Measurements from ENCODE around the gene TMEM167A. TPM values are rescaled to one million over a fixed set of nuclear protein-coding genes. Genes with fewer than 3 reads are reported as not detected.

The TMEM167A gene
- total RNA-seq, 2 donors from 2014 or later, result 31.7 to 50.1 TPM

- Histone ChIP-seq H3K36me3 (peaks cover 6% of the 10 kb centered on the region), H3K4me3 (no peak overlapping the region), H3K27ac (no peak overlapping the region), H3K27me3 (no peaks in the 10 kb centered on the region), H3K4me1 (peaks cover 0 to 4% of the 10 kb centered on the region in 2 donors), H3K9me3 (no peaks in the 10 kb centered on the region)
- TF ChIP-seq CTCF (IDR thresholded peaks at IDR 0.05), result no peak
- no peak for DNase-seq (ENCODE audit: low spot score)
Measured at GRCh38 chr5:83055166-83055565, 22.0 kb downstream of the TMEM167A start.

GRCh38 chr5:83050723-83051340, 26.4 kb downstream of the TMEM167A start:
- H3K4me3 ChIP-seq, result no peak overlapping the region

GRCh38 chr5:83049370-83049885, 27.8 kb downstream of the TMEM167A start:
- Histone ChIP-seq H3K4me1 (no peaks in the 10 kb centered on the region), H3K4me3 (no peak overlapping the region), H3K36me3 (peaks cover 6% of the 10 kb centered on the region), H3K9me3 (no peaks in the 10 kb centered on the region), H3K27ac (no peak overlapping the region), H3K27me3 (no peaks in the 10 kb centered on the region)
- DNase-seq (ENCODE audit: low spot score), result no peak
- TF ChIP-seq CTCF (IDR thresholded peaks at IDR 0.05), result no peak

More at GRCh38 chr5:83050723-83051340, 26.4 kb downstream of the TMEM167A start:
- peaks cover 6% of the 10 kb centered on the region for H3K36me3 ChIP-seq
- TF ChIP-seq CTCF (IDR thresholded peaks at IDR 0.05), result no peak
- H3K27me3 ChIP-seq, result no peaks in the 10 kb centered on the region
- no peak for DNase-seq (ENCODE audit: low spot score)
- no peak overlapping the region for H3K27ac ChIP-seq
- no peaks in the 10 kb centered on the region for H3K9me3 ChIP-seq
- no peaks in the 10 kb centered on the region for H3K4me1 ChIP-seq

- DNase-seq (ENCODE audit: low spot score), result no peak
- TF ChIP-seq CTCF (IDR thresholded peaks at IDR 0.05), result no peak
- no peak overlapping the region for H3K27ac ChIP-seq
Measured at GRCh38 chr5:83048811-83049210, 28.4 kb downstream of the TMEM167A start.

GRCh38 chr5:83048277-83048676, 28.9 kb downstream of the TMEM167A start:
- TF ChIP-seq CTCF (IDR thresholded peaks at IDR 0.05), result no peak
- H3K36me3 ChIP-seq, result peaks cover 6% of the 10 kb centered on the region
- no peaks in the 10 kb centered on the region for H3K4me1 ChIP-seq
- H3K4me3 ChIP-seq, result no peak overlapping the region
- no peaks in the 10 kb centered on the region for H3K27me3 ChIP-seq
- H3K9me3 ChIP-seq, result no peaks in the 10 kb centered on the region
- no peak for DNase-seq (ENCODE audit: low spot score)
- H3K27ac ChIP-seq, result no peak overlapping the region

More at GRCh38 chr5:83048811-83049210, 28.4 kb downstream of the TMEM167A start:
- no peak overlapping the region for H3K4me3 ChIP-seq
- H3K9me3 ChIP-seq, result no peaks in the 10 kb centered on the region
- H3K4me1 ChIP-seq, result no peaks in the 10 kb centered on the region
- H3K27me3 ChIP-seq, result no peaks in the 10 kb centered on the region
- H3K36me3 ChIP-seq, result peaks cover 6% of the 10 kb centered on the region

- H3K36me3 ChIP-seq, result no peaks in the 10 kb centered on the region
- DNase-seq (ENCODE audit: low spot score), result no peak
- H3K4me1 ChIP-seq, result no peaks in the 10 kb centered on the region
- no peaks in the 10 kb centered on the region for H3K9me3 ChIP-seq
- H3K27me3 ChIP-seq, result no peaks in the 10 kb centered on the region
- H3K4me3 ChIP-seq, result no peak overlapping the region
- TF ChIP-seq CTCF (IDR thresholded peaks at IDR 0.05), result no peak
- no peak overlapping the region for H3K27ac ChIP-seq
Measured at GRCh38 chr5:83044926-83045325, 32.3 kb downstream of the TMEM167A start.

All from right atrium auricular region (tissue), 2 donors.